ENCODE results near the gene PIK3C3. TPM values are rescaled to one million over a fixed set of nuclear protein-coding genes. Genes with fewer than 3 reads are reported as not detected.

PIK3C3 gene
- total and polyA plus RNA-seq, 9 of the 15 experiments (the other 6 are each of a cell fraction or from before 2014, with no cell fraction given): 27.0 to 101 (median 42.9) TPM

- TF ChIP-seq ELK3 (CRISPR knock-in tag; IDR thresholded peaks at IDR 0.05) (no peak), PRMT5 (CRISPR knock-in tag; IDR thresholded peaks at IDR 0.05) (no peak), ZNF121 (CRISPR knock-in tag; conservative IDR thresholded peaks at IDR 0.05) (no peak), TRIM28 (IDR thresholded peaks at IDR 0.05) (no peak), MTA2 (IDR thresholded peaks at IDR 0.05; ENCODE audit: low read depth) (no peak), ZNF140 (CRISPR knock-in tag; IDR thresholded peaks at IDR 0.05) (no peak), ZNF699 (CRISPR knock-in tag; IDR thresholded peaks at IDR 0.05; ENCODE audit: insufficient replicate concordance) (no peak), CBX5 (IDR thresholded peaks at IDR 0.05; ENCODE audit: borderline replicate concordance, low read depth) (no peak), CHCHD3 (CRISPR knock-in tag; IDR thresholded peaks at IDR 0.05) (no peak), DIDO1 (tag; IDR thresholded peaks at IDR 0.05; ENCODE audit: low read depth) (no peak), ZNF586 (CRISPR knock-in tag; conservative IDR thresholded peaks at IDR 0.05) (no peak)
- TF ChIP-seq, protein P1, sequence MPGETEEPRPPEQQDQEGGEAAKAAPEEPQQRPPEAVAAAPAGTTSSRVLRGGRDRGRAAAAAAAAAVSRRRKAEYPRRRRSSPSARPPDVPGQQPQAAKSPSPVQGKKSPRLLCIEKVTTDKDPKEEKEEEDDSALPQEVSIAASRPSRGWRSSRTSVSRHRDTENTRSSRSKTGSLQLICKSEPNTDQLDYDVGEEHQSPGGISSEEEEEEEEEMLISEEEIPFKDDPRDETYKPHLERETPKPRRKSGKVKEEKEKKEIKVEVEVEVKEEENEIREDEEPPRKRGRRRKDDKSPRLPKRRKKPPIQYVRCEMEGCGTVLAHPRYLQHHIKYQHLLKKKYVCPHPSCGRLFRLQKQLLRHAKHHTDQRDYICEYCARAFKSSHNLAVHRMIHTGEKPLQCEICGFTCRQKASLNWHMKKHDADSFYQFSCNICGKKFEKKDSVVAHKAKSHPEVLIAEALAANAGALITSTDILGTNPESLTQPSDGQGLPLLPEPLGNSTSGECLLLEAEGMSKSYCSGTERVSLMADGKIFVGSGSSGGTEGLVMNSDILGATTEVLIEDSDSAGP (CRISPR knock-in tag; IDR thresholded peaks at IDR 0.05): no peak
Measured at GRCh38 chr18:42038936-42039335, 83.9 kb downstream of the PIK3C3 start (continued).
